ENCODE results near the gene SLC39A11. TPM values are rescaled to one million over a fixed set of nuclear protein-coding genes. Genes with fewer than 3 reads are reported as not detected.

Gene SLC39A11
- total RNA-seq, 2 donors from 2014 or later, result 18.1 to 20.1 TPM

- Mint-ChIP-seq H3K36me3 (ENCODE audit: low read depth) (no peaks in the 10 kb centered on the region), H3K27ac (peak overlapping the region; percentile 30), H3K27me3 (ENCODE audit: insufficient read depth) (no peaks in the 10 kb centered on the region), H3K9me3 (no peaks in the 10 kb centered on the region), H3K4me3 (no peak overlapping the region), H3K4me1 (peaks cover 10% of the 10 kb centered on the region)
- Histone ChIP-seq H3K36me3 (ENCODE audit: control insufficient read depth, insufficient read depth, low read length) (no peaks in the 10 kb centered on the region), H3K4me1 (ENCODE audit: control insufficient read depth, insufficient read depth, low read length) (no peaks in the 10 kb centered on the region), H3K9me3 (ENCODE audit: control insufficient read depth, low read length) (no peaks in the 10 kb centered on the region), H3K4me3 (ENCODE audit: low read length) (no peak overlapping the region), H3K9ac (ENCODE audit: extremely low read depth, low read length, poor library complexity, severe bottlenecking) (no peak overlapping the region), H3K27me3 (ENCODE audit: control insufficient read depth, insufficient read depth, low read length, poor library complexity, severe bottlenecking) (no peaks in the 10 kb centered on the region), H3K27ac (ENCODE audit: low read depth, low read length) (no peak overlapping the region)
- TF ChIP-seq CTCF (conservative IDR thresholded peaks at IDR 0.05), result no peak
- WGBS, 2 experiments (ENCODE audit: insufficient coverage in 1 of 2, insufficient read length in 1 of 2), result 83 to 90% methylated on average over 2 to 3 of the region's 3 CpGs
- no peak for DNase-seq
Measured at GRCh38 chr17:72906306-72906705, 186.2 kb downstream of the SLC39A11 start.

- Histone ChIP-seq H3K9me3 (ENCODE audit: control insufficient read depth, low read length) (no peaks in the 10 kb centered on the region), H3K36me3 (ENCODE audit: control insufficient read depth, insufficient read depth, low read length) (no peaks in the 10 kb centered on the region), H3K27ac (ENCODE audit: low read depth, low read length) (no peak overlapping the region), H3K4me1 (ENCODE audit: control insufficient read depth, insufficient read depth, low read length) (no peaks in the 10 kb centered on the region), H3K4me3 (ENCODE audit: low read length) (no peak overlapping the region), H3K9ac (ENCODE audit: extremely low read depth, low read length, poor library complexity, severe bottlenecking) (no peak overlapping the region), H3K27me3 (ENCODE audit: control insufficient read depth, insufficient read depth, low read length, poor library complexity, severe bottlenecking) (no peaks in the 10 kb centered on the region)
- DNase-seq, result no peak
- Mint-ChIP-seq H3K27ac (no peak overlapping the region), H3K9me3 (no peaks in the 10 kb centered on the region), H3K36me3 (ENCODE audit: low read depth) (no peaks in the 10 kb centered on the region), H3K27me3 (ENCODE audit: insufficient read depth) (no peaks in the 10 kb centered on the region), H3K4me1 (peaks cover 22% of the 10 kb centered on the region), H3K4me3 (no peak overlapping the region)
- WGBS, 2 experiments (ENCODE audit: insufficient coverage in 1 of 2, insufficient read length in 1 of 2), result 76 to 80% methylated on average over 1 to 4 of the region's 4 CpGs
- no peak for TF ChIP-seq CTCF (conservative IDR thresholded peaks at IDR 0.05)
Measured at GRCh38 chr17:72903522-72903921, 189.0 kb downstream of the SLC39A11 start.

GRCh38 chr17:72901657-72902056, 190.8 kb downstream of the SLC39A11 start:
- Histone ChIP-seq H3K4me1 (ENCODE audit: control insufficient read depth, insufficient read depth, low read length) (no peaks in the 10 kb centered on the region), H3K36me3 (ENCODE audit: control insufficient read depth, insufficient read depth, low read length) (no peaks in the 10 kb centered on the region), H3K9ac (ENCODE audit: extremely low read depth, low read length, poor library complexity, severe bottlenecking) (no peak overlapping the region), H3K4me3 (ENCODE audit: low read length) (no peak overlapping the region), H3K27ac (ENCODE audit: low read depth, low read length) (no peak overlapping the region), H3K9me3 (ENCODE audit: control insufficient read depth, low read length) (no peaks in the 10 kb centered on the region), H3K27me3 (ENCODE audit: control insufficient read depth, insufficient read depth, low read length, poor library complexity, severe bottlenecking) (no peaks in the 10 kb centered on the region)
- Mint-ChIP-seq H3K27me3 (ENCODE audit: insufficient read depth) (no peaks in the 10 kb centered on the region), H3K36me3 (ENCODE audit: low read depth) (no peaks in the 10 kb centered on the region), H3K9me3 (no peaks in the 10 kb centered on the region), H3K4me3 (no peak overlapping the region), H3K4me1 (peaks cover 14% of the 10 kb centered on the region), H3K27ac (no peak overlapping the region)
- WGBS, 2 experiments (ENCODE audit: insufficient coverage in 1 of 2, insufficient read length in 1 of 2), result 95 to 100% methylated on average over 3 of the region's 3 CpGs
- no peak for TF ChIP-seq CTCF (conservative IDR thresholded peaks at IDR 0.05)
- no peak for DNase-seq
